CD4-positive, alpha-beta T cell treated with Interleukin-6 at 100 ng/mL for 8 hours (primary cell): ENCODE measurements around the gene RASIP1.
"Not testable (repeated sequence)": the region's sequence is repeated elsewhere in the genome, so short reads cannot be mapped to it uniquely, and the experiment has no call there.

Experiments used
- DNase-seq: peaks from one replicate; pipeline ENCODE4 v3.0.0-alpha.2; 2020; ENCODE audit warnings: mixed read lengths, low spot score

Gene RASIP1

GRCh38 chr19:48735031-48735615, 5.3 kb downstream of the RASIP1 start:
- no peak for DNase-seq

DNA sequence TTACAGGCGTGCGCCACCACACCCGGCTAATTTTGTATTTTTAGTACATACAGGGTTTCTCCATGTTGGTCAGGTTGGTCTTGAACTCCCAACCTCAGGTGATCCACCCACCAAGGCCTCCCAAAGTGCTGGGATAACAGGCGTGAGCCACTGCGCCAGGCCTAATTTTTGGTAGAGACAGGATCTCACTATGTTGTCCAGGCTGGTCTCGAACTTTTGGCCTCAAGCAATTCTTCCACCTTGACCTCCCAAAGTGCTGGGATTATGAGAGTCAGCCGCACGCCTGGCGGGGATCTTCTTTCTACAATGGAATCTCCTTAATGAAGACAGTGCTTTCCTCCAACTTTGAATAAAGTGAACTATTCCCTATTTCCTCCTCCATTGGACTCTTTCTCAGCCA, 5.8 kb downstream of the RASIP1 start:
- DNase-seq = no peak

GRCh38 chr19:48731452-48731851, 9.0 kb downstream of the RASIP1 start:
- no peak for DNase-seq

GRCh38 chr19:48728911-48729664, 11.3 kb downstream of the RASIP1 start:
- DNase-seq = no peak

DNA sequence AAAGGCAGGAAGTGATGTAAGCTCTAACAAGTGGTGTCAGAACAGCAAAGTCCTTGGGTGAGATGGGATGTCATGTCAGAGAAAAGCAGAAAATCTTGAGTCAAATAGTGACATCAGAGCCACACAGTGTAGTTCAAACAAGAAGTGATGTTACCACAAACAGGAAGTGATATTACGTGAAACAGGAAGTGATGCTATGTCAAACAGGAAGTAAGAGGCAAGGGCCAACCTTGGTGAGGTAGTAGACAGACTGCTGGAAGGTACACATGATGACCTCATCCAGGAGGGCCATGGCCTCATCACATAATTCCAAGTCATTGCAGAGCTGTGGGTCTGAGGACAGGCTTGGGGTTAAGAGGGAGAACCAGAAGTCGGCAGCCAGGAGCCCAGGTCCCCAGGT, 13.9 kb downstream of the RASIP1 start:
- peak; percentile 52 for DNase-seq

- peak; percentile 50 for DNase-seq
These were observed 15.3 kb downstream of the RASIP1 start for GRCh38 chr19:48724796-48725753.

- no peak for DNase-seq
These were observed 18.2 kb downstream of the RASIP1 start for GRCh38 chr19:48722196-48722708.

GRCh38 chr19:48720613-48721296, 19.7 kb downstream of the RASIP1 start:
- DNase-seq = peak; percentile 93

DNA sequence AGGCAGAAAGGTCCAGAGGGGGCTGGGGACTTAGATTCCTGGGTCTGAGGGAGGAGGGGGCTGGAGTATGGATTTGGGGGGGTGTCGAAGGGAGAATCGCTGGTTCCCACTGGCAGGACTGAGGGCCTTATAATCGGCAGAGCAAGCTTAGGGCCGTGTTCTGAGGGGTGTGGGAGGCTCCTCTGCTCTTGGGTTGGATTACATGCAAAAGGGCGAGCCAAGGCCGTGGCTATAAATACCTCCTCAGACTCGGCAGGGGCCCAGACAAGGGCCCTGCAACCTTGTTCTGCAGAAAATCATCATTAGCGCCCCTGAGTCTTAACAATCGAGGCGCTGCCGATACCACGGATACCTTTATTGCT, 20.2 kb downstream of the RASIP1 start:
- no peak for DNase-seq

GRCh38 chr19:48719263-48720171, 20.9 kb downstream of the RASIP1 start, which contains the start of gene MAMSTR:
TSS of gene MAMSTR (minus strand) at chr19:48719725. CDS start at chr19:48719031, 694 bp downstream.
- no peak for DNase-seq

DNA sequence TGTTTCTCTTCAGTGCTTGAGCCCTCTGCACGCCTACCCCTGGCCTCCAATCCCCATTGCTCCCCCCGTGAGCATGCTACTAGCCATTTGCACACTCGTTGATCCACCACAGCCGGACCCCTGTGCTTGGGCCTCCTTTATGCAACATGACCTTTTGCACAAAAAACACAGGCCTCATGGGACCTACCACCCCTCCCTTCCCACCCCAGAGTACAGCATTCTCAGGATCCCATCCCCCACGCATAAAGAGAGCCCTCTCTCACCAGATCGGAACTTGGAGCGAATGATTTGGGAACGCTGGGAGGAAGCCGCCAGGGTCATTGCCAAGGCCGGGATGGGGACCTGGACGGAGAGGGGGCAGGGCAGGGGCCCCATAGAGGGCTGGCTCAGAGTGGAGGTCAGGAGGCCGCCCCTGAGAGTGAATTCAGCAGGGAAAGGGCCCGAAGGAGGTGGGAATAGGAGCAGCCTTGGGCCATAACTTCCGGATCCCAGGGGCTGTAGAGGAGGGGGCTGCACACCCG, 21.6 kb downstream of the RASIP1 start:
- no peak for DNase-seq

- DNase-seq = not testable (repeated sequence)
These were observed 22.3 kb downstream of the RASIP1 start for GRCh38 chr19:48718106-48718505.

DNA sequence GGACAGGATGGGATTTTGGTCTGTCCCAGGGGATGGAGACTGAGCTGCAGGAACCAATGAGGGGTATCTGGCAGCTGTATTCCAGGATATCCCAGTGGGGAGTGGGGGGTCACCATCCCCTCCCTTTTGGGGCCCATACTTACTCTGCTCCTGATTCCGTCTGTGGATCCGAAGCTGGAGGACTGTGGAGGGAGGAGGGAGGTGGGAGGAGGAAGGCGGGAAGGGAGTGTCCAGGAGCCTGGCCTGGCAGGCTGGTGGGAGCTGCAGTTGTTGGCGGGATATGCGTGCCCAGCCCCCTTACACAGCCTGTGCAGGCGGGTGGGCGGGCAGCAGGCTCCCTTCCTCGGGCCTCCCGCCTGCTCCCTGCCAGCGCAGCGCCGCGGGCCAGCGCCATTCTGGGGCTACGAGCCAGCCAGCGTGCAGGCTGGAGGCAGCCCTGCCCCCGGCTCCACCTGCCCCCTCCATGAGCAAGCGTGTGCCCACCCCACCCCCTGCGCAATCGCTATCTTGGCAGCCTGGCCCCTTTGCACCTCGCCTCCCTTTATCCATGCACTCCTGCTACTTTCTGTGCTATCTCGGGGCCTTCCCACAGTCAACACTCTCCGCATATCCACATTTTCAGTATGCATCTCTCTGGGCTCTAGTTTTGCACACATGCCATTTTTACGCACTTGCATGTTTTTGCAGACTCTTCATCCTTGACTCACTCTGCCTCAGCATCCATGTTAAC, 23.7 kb downstream of the RASIP1 start:
- no peak for DNase-seq

DNA sequence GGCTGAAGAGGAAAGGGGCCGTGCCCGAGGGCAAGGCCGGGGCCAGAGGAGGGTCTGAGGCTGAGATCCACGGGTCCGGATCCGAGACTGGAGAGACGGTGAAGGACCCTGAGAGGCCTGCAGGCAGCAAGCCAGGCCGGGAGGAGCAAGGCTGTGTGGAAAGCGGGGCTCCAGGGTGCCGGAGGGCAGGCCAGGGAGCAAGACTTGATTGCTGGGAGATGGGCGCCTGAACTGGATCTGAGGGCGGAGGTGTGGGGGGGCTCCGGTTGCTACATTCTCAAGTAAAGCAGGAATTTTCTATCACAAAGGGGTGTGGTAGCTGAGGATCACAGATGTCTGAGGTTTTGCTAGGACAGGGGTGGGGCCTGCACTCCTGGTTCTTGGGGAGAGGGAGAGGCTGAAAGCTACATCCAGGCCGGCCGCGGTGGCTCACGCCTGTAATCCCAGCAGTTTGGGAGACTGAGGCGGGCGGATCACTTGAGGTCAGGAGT, 24.7 kb downstream of the RASIP1 start:
- DNase-seq = no peak

DNA sequence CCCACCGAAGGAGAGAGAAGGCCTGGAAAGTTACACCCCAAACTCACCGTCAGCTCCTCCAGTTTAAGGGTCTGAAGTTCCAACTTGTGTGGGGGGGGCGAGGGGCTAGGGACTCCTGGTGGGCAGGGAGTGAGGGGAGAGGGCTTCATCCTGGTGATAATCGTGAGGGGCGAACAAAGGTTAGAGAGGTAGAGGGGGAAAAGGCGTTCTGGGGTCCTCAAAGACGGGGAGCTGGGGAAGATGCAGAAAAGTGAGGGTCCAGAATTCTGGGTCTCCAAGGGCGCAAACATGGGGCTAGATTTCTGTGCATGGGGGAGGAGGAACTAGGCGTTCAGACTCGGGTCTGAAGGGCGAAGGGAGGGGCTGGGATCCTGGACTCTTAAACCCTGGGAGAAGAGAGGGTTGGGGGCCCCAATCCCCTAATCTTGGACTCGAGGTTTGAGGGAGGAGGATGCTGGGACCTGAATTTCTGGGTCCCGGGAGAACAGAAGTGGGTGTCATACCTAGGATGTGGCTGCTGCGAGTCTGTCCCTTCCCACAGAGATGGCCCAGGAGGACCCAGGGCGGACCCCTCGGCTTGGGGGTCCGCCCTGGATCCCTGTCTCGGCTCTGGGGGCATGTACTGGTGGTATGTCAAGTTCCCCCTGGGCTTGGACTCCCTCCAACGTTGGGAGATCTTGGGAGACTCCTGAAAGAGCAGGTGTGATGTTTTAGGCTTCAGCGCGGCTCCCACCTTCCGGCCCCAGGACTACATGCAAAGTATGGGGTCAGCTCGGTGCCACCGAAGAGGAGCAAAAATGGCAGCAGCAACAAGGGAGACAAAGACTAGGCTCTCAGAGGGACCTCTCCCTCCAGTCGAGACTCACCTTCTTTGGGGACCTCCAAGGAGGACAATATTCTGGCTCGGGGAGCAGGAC, 25.4 kb downstream of the RASIP1 start:
- DNase-seq = no peak

GRCh38 chr19:48713864-48714755, 26.3 kb downstream of the RASIP1 start:
- peak; percentile 98 for DNase-seq
